GM23338 (cell line): ENCODE data around the gene NUDT12. TPM values are rescaled to one million over a fixed set of nuclear protein-coding genes. Genes with fewer than 3 reads are reported as not detected.

Experiments used
- ATAC-seq: fragments of 200-7000 bp; cut with Tn5 transposase; 3 replicates; pipeline ENCODE4 v1.9.1; 2020
- DNase-seq: peaks from one replicate; pipeline ENCODE4 v3.0.0-alpha.2; 2015; ENCODE audit warnings: low spot score
- H2AFZ ChIP-seq: fragments of 200-600 bp; sonication (generic); 2 replicates; pipeline ENCODE4 v1.8.0; 2016; ENCODE audit warnings: antibody characterized with exemption, mild to moderate bottlenecking, moderate library complexity
- H3F3A ChIP-seq: fragments of 200-600 bp; sonication (generic); replicated peaks from 2 replicates; pipeline ENCODE4 v1.8.0; 2017; ENCODE audit warnings: antibody characterized with exemption, mixed run types, low read depth
- H3K27ac ChIP-seq: fragments of 200-600 bp; sonication (generic); 2 replicates; pipeline ENCODE4 v1.6.1; 2016; ENCODE audit warnings: low read depth
- H3K27me3 ChIP-seq: fragments of 200-600 bp; sonication (generic); 2 replicates; pipeline ENCODE4 v1.8.0; 2016; ENCODE audit warnings: mild to moderate bottlenecking, mixed run types, moderate library complexity; ENCODE audit not compliant: insufficient read depth
- H3K36me3 ChIP-seq: fragments of 200-600 bp; sonication (generic); 2 replicates; pipeline ENCODE4 v1.8.0; 2016; ENCODE audit warnings: mild to moderate bottlenecking; ENCODE audit not compliant: insufficient read depth
- H3K4me1 ChIP-seq: fragments of 200-600 bp; sonication (generic); 2 replicates; pipeline ENCODE4 v1.8.0; 2016; ENCODE audit warnings: mild to moderate bottlenecking, moderate library complexity; ENCODE audit not compliant: insufficient read depth
- H3K4me2 ChIP-seq: fragments of 200-600 bp; sonication (generic); 2 replicates; pipeline ENCODE4 v1.7.1; 2017; ENCODE audit warnings: mixed run types
- H3K4me3 ChIP-seq: fragments of 200-600 bp; sonication (generic); 2 replicates; pipeline ENCODE4 v1.6.1; 2016; ENCODE audit warnings: mixed run types
- H3K79me2 ChIP-seq: fragments of 200-600 bp; sonication (generic); replicated peaks from 2 replicates; pipeline ENCODE4 v1.8.0; 2017; ENCODE audit warnings: mild to moderate bottlenecking; ENCODE audit not compliant: insufficient read depth
- H3K9me2 ChIP-seq: fragments of 200-600 bp; sonication (generic); 2 replicates; pipeline ENCODE4 v1.8.0; 2017; ENCODE audit not compliant: insufficient read depth
- H4K20me1 ChIP-seq: fragments of 200-600 bp; sonication (generic); replicated peaks from 2 replicates; pipeline ENCODE4 v1.8.0; 2017; ENCODE audit warnings: mild to moderate bottlenecking; ENCODE audit not compliant: insufficient read depth
- H3K27ac Mint-ChIP-seq: 2 replicates; pipeline ENCODE4 v1.8.0; 2020; ENCODE audit warnings: inconsistent platforms, mild to moderate bottlenecking, moderate library complexity, mixed read lengths
- H3K27me3 Mint-ChIP-seq: 3 replicates; pipeline ENCODE4 v1.8.0; 2022; ENCODE audit warnings: low read depth, mild to moderate bottlenecking, moderate library complexity, mixed read lengths, inconsistent platforms; ENCODE audit not compliant: insufficient read depth, poor library complexity
- H3K36me3 Mint-ChIP-seq: 3 replicates; pipeline ENCODE4 v1.8.0; 2021; ENCODE audit warnings: low read depth, mild to moderate bottlenecking, inconsistent platforms, moderate library complexity, mixed read lengths
- H3K4me1 Mint-ChIP-seq: 3 replicates; pipeline ENCODE4 v1.8.0; 2020; ENCODE audit warnings: mild to moderate bottlenecking, inconsistent platforms, mixed read lengths
- H3K4me3 Mint-ChIP-seq: 3 replicates; pipeline ENCODE4 v1.8.0; 2021; ENCODE audit warnings: moderate library complexity, mild to moderate bottlenecking, inconsistent platforms, mixed read lengths
- H3K9me3 Mint-ChIP-seq: 3 replicates; pipeline ENCODE4 v1.8.0; 2020; ENCODE audit warnings: moderate library complexity, mild to moderate bottlenecking, inconsistent platforms, mixed read lengths
- CREB1 ChIP-seq: fragments of 250-450 bp; sonication (Bioruptor Pico); IDR thresholded peaks from 2 replicates; pipeline ENCODE4 v1.5.0; 2020; ENCODE audit warnings: low read depth, mild to moderate bottlenecking, moderate library complexity
- ETS1 ChIP-seq: IDR thresholded peaks from 2 replicates; pipeline ENCODE4 v1.6.1; 2016; ENCODE audit warnings: antibody characterized with exemption
- EZH2 ChIP-seq: fragments of 200-600 bp; sonication (generic); IDR thresholded peaks from one replicate; pipeline ENCODE4 v1.8.0; 2017; ENCODE audit warnings: antibody characterized with exemption, mild to moderate bottlenecking, low read depth; ENCODE audit not compliant: unreplicated experiment
- EZH2phosphoT487 ChIP-seq: fragments of 200-600 bp; sonication (generic); IDR thresholded peaks from one replicate; pipeline ENCODE4 v1.8.1; 2018; ENCODE audit warnings: antibody characterized with exemption; ENCODE audit not compliant: unreplicated experiment
- JUNB ChIP-seq: IDR thresholded peaks from one replicate; pipeline ENCODE4 v1.6.1; 2016; ENCODE audit warnings: antibody characterized with exemption; ENCODE audit not compliant: unreplicated experiment
- POLR2AphosphoS5 ChIP-seq: IDR thresholded peaks from 2 replicates; pipeline ENCODE4 v1.6.1; 2016; ENCODE audit warnings: antibody characterized with exemption, low read depth
- REST ChIP-seq: IDR thresholded peaks from one replicate; pipeline ENCODE4 v1.6.1; 2018; ENCODE audit warnings: antibody characterized with exemption; ENCODE audit not compliant: unreplicated experiment
- STAT1 ChIP-seq: IDR thresholded peaks from one replicate; pipeline ENCODE4 v1.6.1; 2016; ENCODE audit warnings: antibody characterized with exemption; ENCODE audit not compliant: unreplicated experiment
- ZNF331 ChIP-seq: fragments of 250-450 bp; sonication (Bioruptor Pico); IDR thresholded peaks from 2 replicates; pipeline ENCODE4 v1.5.0; 2020; ENCODE audit warnings: low read depth, mild to moderate bottlenecking, moderate library complexity
- polyA plus RNA-seq: library from polyadenylated mRNA; unstranded; fragments of >200 nt; fragmentation: Nextera tagmentation; extraction: Ambion mirVana; gene quantifications from 2 replicates; pipeline ENCODE4 v1.2.1, GENCODE V29; 2016
- total RNA-seq: library from RNA; depleted of rRNA; stranded (reverse); fragments of >200 nt; shearing (Covaris generic); gene quantifications from 2 replicates; pipeline ENCODE4 v1.2.3, GENCODE V29; 2014
- TF ChIP-seq, protein P1 (sequence below), 2 experiments: fragments of 200-600 bp in 1 of 2; sonication (generic) in 1 of 2; conservative IDR thresholded peaks; 2 replicates each; pipeline versions ENCODE4 v1.5.1 to v1.6.1; 2016 to 2017; ENCODE audit warnings: antibody characterized with exemption in 2 of 2, low read depth in 2 of 2, mild to moderate bottlenecking in 2 of 2, moderate library complexity in 1 of 2
- TF ChIP-seq, protein P2 (sequence below): fragments of 250-450 bp; sonication (Bioruptor Pico); IDR thresholded peaks from 2 replicates; pipeline ENCODE4 v1.5.0; 2020; ENCODE audit warnings: mild to moderate bottlenecking, moderate library complexity

Gene NUDT12
- total and polyA plus RNA-seq, 2 experiments from 2014 or later, result 11.5 to 12.8 TPM

DNA sequence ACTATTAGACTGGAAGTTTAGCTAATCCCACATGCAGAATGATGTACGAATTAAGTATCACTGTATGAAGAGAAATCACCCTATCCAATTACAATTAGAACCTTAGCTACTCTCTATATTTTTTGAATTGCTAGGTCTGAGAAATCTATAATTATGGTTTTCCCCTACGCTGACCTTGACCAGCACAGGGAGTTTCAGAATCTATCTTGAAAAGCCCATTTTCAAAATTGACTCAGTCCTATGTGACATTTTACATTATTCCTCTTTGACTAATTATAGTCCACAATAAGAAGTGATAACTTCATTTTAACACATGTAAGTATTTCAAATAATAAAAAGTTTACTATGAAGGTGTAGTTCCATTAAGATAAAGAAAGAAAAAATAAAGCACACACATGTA lies 21.5 kb downstream of the NUDT12 start (continued):
- no peak for TF ChIP-seq POLR2AphosphoS5
- TF ChIP-seq JUNB, result no peak
- no peak for TF ChIP-seq ZNF331 (CRISPR knock-in tag)
- no peak for TF ChIP-seq CREB1

GRCh38 chr5:103539376-103540330 lies 22.9 kb downstream of the NUDT12 start:
- Mint-ChIP-seq H3K4me3 (no peak overlapping the region), H3K27me3 (no peaks in the 10 kb centered on the region), H3K27ac (no peak overlapping the region), H3K9me3 (no peaks in the 10 kb centered on the region), H3K4me1 (no peaks in the 10 kb centered on the region), H3K36me3 (no peaks in the 10 kb centered on the region)
- Histone ChIP-seq H4K20me1 (no peaks in the 10 kb centered on the region), H3K4me1 (no peaks in the 10 kb centered on the region), H3K4me3 (no peak overlapping the region), H3K27me3 (no peaks in the 10 kb centered on the region), H3F3A (no peaks in the 10 kb centered on the region), H3K9me2 (no peaks in the 10 kb centered on the region), H3K36me3 (no peaks in the 10 kb centered on the region), H3K79me2 (no peaks in the 10 kb centered on the region), H3K27ac (no peak overlapping the region), H3K4me2 (no peak overlapping the region), H2AFZ (0 out of 2 replicates have a peak overlapping the region, but pooled peaks have one; percentile 28)
- ATAC-seq (no peak), DNase-seq (no peak)
- TF ChIP-seq REST (no peak), POLR2AphosphoS5 (no peak), EZH2phosphoT487 (no peak), ETS1 (no peak), EZH2 (no peak), STAT1 (no peak), JUNB (no peak), ZNF331 (CRISPR knock-in tag) (no peak)
- TF ChIP-seq, protein P1, sequence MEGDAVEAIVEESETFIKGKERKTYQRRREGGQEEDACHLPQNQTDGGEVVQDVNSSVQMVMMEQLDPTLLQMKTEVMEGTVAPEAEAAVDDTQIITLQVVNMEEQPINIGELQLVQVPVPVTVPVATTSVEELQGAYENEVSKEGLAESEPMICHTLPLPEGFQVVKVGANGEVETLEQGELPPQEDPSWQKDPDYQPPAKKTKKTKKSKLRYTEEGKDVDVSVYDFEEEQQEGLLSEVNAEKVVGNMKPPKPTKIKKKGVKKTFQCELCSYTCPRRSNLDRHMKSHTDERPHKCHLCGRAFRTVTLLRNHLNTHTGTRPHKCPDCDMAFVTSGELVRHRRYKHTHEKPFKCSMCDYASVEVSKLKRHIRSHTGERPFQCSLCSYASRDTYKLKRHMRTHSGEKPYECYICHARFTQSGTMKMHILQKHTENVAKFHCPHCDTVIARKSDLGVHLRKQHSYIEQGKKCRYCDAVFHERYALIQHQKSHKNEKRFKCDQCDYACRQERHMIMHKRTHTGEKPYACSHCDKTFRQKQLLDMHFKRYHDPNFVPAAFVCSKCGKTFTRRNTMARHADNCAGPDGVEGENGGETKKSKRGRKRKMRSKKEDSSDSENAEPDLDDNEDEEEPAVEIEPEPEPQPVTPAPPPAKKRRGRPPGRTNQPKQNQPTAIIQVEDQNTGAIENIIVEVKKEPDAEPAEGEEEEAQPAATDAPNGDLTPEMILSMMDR (conservative IDR thresholded peaks at IDR 0.05; ENCODE audit: low read depth in 2 of 2), result no peak
- TF ChIP-seq, protein P2, sequence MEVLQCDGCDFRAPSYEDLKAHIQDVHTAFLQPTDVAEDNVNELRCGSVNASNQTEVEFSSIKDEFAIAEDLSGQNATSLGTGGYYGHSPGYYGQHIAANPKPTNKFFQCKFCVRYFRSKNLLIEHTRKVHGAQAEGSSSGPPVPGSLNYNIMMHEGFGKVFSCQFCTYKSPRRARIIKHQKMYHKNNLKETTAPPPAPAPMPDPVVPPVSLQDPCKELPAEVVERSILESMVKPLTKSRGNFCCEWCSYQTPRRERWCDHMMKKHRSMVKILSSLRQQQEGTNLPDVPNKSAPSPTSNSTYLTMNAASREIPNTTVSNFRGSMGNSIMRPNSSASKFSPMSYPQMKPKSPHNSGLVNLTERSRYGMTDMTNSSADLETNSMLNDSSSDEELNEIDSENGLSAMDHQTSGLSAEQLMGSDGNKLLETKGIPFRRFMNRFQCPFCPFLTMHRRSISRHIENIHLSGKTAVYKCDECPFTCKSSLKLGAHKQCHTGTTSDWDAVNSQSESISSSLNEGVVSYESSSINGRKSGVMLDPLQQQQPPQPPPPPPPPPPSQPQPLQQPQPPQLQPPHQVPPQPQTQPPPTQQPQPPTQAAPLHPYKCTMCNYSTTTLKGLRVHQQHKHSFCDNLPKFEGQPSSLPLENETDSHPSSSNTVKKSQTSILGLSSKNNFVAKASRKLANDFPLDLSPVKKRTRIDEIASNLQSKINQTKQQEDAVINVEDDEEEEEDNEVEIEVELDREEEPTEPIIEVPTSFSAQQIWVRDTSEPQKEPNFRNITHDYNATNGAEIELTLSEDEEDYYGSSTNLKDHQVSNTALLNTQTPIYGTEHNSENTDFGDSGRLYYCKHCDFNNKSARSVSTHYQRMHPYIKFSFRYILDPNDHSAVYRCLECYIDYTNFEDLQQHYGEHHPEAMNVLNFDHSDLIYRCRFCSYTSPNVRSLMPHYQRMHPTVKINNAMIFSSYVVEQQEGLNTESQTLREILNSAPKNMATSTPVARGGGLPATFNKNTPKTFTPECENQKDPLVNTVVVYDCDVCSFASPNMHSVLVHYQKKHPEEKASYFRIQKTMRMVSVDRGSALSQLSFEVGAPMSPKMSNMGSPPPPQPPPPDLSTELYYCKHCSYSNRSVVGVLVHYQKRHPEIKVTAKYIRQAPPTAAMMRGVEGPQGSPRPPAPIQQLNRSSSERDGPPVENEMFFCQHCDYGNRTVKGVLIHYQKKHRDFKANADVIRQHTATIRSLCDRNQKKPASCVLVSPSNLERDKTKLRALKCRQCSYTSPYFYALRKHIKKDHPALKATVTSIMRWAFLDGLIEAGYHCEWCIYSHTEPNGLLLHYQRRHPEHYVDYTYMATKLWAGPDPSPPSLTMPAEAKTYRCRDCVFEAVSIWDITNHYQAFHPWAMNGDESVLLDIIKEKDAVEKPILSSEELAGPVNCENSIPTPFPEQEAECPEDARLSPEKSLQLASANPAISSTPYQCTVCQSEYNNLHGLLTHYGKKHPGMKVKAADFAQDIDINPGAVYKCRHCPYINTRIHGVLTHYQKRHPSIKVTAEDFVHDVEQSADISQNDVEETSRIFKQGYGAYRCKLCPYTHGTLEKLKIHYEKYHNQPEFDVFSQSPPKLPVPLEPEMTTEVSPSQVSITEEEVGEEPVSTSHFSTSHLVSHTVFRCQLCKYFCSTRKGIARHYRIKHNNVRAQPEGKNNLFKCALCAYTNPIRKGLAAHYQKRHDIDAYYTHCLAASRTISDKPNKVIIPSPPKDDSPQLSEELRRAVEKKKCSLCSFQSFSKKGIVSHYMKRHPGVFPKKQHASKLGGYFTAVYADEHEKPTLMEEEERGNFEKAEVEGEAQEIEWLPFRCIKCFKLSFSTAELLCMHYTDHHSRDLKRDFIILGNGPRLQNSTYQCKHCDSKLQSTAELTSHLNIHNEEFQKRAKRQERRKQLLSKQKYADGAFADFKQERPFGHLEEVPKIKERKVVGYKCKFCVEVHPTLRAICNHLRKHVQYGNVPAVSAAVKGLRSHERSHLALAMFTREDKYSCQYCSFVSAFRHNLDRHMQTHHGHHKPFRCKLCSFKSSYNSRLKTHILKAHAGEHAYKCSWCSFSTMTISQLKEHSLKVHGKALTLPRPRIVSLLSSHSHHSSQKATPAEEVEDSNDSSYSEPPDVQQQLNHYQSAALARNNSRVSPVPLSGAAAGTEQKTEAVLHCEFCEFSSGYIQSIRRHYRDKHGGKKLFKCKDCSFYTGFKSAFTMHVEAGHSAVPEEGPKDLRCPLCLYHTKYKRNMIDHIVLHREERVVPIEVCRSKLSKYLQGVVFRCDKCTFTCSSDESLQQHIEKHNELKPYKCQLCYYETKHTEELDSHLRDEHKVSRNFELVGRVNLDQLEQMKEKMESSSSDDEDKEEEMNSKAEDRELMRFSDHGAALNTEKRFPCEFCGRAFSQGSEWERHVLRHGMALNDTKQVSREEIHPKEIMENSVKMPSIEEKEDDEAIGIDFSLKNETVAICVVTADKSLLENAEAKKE, result no peak
